Hepatocyte (in vitro differentiated cells): ENCODE data around the gene GPC4. TPM values are rescaled to one million over a fixed set of nuclear protein-coding genes. Genes with fewer than 3 reads are reported as not detected.

Experiments
- DNase-seq: peaks from one replicate; pipeline ENCODE4 v3.0.0-alpha.2; 2016; ENCODE audit warnings: low spot score
- H2AFZ ChIP-seq: fragments of 200-600 bp; sonication (generic); 2 replicates; pipeline ENCODE4 v1.6.0; 2016; ENCODE audit warnings: antibody characterized with exemption, mild to moderate bottlenecking
- H3K27ac ChIP-seq: fragments of 200-600 bp; sonication (generic); 2 replicates; pipeline ENCODE4 v1.5.1; 2016; ENCODE audit warnings: mild to moderate bottlenecking
- H3K27me3 ChIP-seq: fragments of 200-600 bp; sonication (generic); 2 replicates; pipeline ENCODE4 v1.6.1; 2016
- H3K36me3 ChIP-seq: fragments of 200-600 bp; sonication (generic); replicated peaks from 2 replicates; pipeline ENCODE4 v1.5.1; 2016; ENCODE audit warnings: low read depth; ENCODE audit not compliant: insufficient read depth
- H3K4me1 ChIP-seq: fragments of 200-600 bp; sonication (generic); 2 replicates; pipeline ENCODE4 v1.5.1; 2016; ENCODE audit warnings: mild to moderate bottlenecking, moderate library complexity; ENCODE audit not compliant: insufficient read depth
- H3K4me2 ChIP-seq: fragments of 200-600 bp; sonication (generic); 2 replicates; pipeline ENCODE4 v1.6.0; 2016
- H3K4me3 ChIP-seq: fragments of 200-600 bp; sonication (generic); 2 replicates; pipeline ENCODE4 v1.5.1; 2016; ENCODE audit warnings: mild to moderate bottlenecking
- H3K79me2 ChIP-seq: fragments of 200-600 bp; sonication (generic); 2 replicates; pipeline ENCODE4 v1.6.0; 2017; ENCODE audit warnings: mild to moderate bottlenecking
- H3K9me2 ChIP-seq: fragments of 200-600 bp; sonication (generic); replicated peaks from 2 replicates; pipeline ENCODE4 v1.6.0; 2017; ENCODE audit warnings: mild to moderate bottlenecking; ENCODE audit not compliant: insufficient read depth
- H3K9me3 ChIP-seq: fragments of 200-600 bp; sonication (generic); 2 replicates; pipeline ENCODE4 v1.5.1; 2016; ENCODE audit warnings: low read depth, mild to moderate bottlenecking
- H4K20me1 ChIP-seq: fragments of 200-600 bp; sonication (generic); 2 replicates; pipeline ENCODE4 v1.6.0; 2016; ENCODE audit warnings: mild to moderate bottlenecking; ENCODE audit not compliant: insufficient read depth, poor library complexity, severe bottlenecking
- EZH2 ChIP-seq: fragments of 200-600 bp; sonication (generic); IDR thresholded peaks from 2 replicates; pipeline ENCODE4 v1.6.1; 2016; ENCODE audit warnings: antibody characterized with exemption, mild to moderate bottlenecking, borderline replicate concordance
- EZH2phosphoT487 ChIP-seq: fragments of 200-600 bp; sonication (generic); IDR thresholded peaks from one replicate; pipeline ENCODE4 v1.6.1; 2018; ENCODE audit warnings: antibody characterized with exemption, mild to moderate bottlenecking, low read depth, moderate library complexity; ENCODE audit not compliant: unreplicated experiment, severe bottlenecking
- WGBS: methylation state at CpG from one replicate; pipeline ENCODE4 v1.1.6; 2016; ENCODE audit warnings: low lambda C conversion rate; ENCODE audit errors: missing lambda C conversion rate; 5-methylcytosine and 5-hydroxymethylcytosine counted together
- polyA plus RNA-seq: library from polyadenylated mRNA; unstranded; fragments of >200 nt; fragmentation: Nextera tagmentation; extraction: Ambion mirVana; gene quantifications from 2 replicates; pipeline ENCODE4 v1.2.1, GENCODE V29; 2016
- total RNA-seq: library from RNA; depleted of rRNA; stranded (reverse); fragments of >200 nt; gene quantifications from 2 replicates; pipeline ENCODE4 v1.2.3, GENCODE V29; 2014
- TF ChIP-seq, protein P1 (sequence below): fragments of 200-600 bp; sonication (generic); IDR thresholded peaks from 2 replicates; pipeline ENCODE4 v1.5.1; 2016; ENCODE audit warnings: antibody characterized with exemption, mild to moderate bottlenecking; ENCODE audit not compliant: poor library complexity

GPC4 gene
- total and polyA plus RNA-seq, 2 experiments from 2014 or later, result 11.8 to 16.0 TPM

DNA sequence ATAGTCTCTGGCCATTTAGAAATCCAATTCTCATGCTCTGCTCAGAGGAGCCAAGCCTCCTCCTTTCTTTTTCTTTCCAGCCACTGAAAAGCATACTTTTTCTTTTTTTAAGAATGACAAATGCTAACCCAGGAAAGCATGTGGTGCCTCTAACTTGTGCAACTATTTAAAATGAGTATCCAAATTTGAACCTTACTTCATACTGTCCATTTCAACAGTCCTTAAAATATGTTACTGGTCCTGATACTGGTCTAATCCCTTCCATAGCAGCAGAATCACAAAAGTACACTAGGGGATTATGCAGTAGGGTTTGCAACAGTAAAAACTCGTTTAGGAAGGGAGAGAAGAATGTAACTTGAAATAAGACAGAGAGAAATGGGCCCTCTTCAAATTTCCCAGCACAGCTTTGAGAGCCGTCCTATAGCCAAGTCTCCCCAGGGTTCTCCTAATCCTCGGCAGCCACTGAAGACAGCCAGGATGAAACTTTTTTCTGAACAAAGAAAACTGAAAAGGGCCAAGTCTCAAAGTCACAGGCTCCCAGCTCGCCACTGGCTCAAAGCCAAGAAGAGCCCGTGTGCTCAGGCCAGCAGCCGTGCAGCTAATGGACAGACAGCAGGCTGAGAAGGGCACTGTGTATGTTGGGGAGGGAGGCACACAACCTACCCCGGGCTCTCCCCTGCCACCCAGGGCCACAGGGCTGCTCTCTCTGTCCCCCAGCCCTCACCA, 39.5 kb downstream of the GPC4 start:
- H3K79me2 ChIP-seq, result no peaks in the 10 kb centered on the region
- H4K20me1 ChIP-seq, result no peaks in the 10 kb centered on the region
- no peaks in the 10 kb centered on the region for H3K27me3 ChIP-seq
- DNase-seq, result peak; percentile 16
- no peaks in the 10 kb centered on the region for H3K9me3 ChIP-seq
- no peak overlapping the region for H3K4me2 ChIP-seq
- H3K4me1 ChIP-seq, result peaks cover 4% of the 10 kb centered on the region
- H3K36me3 ChIP-seq, result no peaks in the 10 kb centered on the region
- H3K27ac ChIP-seq, result peak overlapping the region; percentile 22
- H3K9me2 ChIP-seq, result no peaks in the 10 kb centered on the region
- no peak overlapping the region for H3K4me3 ChIP-seq
- TF ChIP-seq, protein P1, sequence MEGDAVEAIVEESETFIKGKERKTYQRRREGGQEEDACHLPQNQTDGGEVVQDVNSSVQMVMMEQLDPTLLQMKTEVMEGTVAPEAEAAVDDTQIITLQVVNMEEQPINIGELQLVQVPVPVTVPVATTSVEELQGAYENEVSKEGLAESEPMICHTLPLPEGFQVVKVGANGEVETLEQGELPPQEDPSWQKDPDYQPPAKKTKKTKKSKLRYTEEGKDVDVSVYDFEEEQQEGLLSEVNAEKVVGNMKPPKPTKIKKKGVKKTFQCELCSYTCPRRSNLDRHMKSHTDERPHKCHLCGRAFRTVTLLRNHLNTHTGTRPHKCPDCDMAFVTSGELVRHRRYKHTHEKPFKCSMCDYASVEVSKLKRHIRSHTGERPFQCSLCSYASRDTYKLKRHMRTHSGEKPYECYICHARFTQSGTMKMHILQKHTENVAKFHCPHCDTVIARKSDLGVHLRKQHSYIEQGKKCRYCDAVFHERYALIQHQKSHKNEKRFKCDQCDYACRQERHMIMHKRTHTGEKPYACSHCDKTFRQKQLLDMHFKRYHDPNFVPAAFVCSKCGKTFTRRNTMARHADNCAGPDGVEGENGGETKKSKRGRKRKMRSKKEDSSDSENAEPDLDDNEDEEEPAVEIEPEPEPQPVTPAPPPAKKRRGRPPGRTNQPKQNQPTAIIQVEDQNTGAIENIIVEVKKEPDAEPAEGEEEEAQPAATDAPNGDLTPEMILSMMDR, result no peak
- no peak for TF ChIP-seq EZH2
- TF ChIP-seq EZH2phosphoT487, result no peak
- 44% methylated on average over 7 of the region's 7 CpGs for WGBS
- H2AFZ ChIP-seq, result no peak overlapping the region

DNA sequence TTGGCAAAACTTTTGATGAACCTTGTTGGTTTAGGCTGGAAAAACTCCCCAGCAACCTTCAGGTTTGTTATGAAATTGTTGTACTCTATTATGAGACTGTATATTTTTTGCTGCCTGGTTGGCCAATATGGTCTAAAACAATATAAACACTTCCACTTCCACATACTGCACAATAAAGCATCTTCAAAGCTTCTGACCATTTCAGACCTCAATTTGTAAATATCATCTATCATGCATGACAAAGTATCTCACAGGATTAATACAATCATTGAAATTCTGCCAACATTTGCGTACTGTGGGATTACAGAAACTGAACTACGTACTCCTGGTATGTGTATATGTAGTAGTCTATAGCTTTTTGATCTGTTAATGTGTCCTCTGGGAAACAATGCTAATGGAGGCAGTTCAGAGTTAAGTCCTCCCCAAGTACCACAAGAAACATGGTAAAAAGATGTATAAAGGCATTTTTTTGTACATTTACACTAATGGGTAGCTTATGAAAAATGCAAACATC, 40.4 kb downstream of the GPC4 start:
- Histone ChIP-seq H2AFZ (no peak overlapping the region), H3K79me2 (no peaks in the 10 kb centered on the region), H3K36me3 (no peaks in the 10 kb centered on the region), H3K4me3 (no peak overlapping the region), H3K27ac (no peak overlapping the region), H4K20me1 (no peaks in the 10 kb centered on the region), H3K4me1 (peaks cover 4% of the 10 kb centered on the region), H3K27me3 (no peaks in the 10 kb centered on the region), H3K9me2 (no peaks in the 10 kb centered on the region), H3K9me3 (no peaks in the 10 kb centered on the region), H3K4me2 (no peak overlapping the region)
- DNase-seq, result no peak
- 55% methylated on average over 2 of the region's 2 CpGs for WGBS
- TF ChIP-seq, protein P1, result no peak
- TF ChIP-seq EZH2, result no peak
- TF ChIP-seq EZH2phosphoT487, result no peak

DNA sequence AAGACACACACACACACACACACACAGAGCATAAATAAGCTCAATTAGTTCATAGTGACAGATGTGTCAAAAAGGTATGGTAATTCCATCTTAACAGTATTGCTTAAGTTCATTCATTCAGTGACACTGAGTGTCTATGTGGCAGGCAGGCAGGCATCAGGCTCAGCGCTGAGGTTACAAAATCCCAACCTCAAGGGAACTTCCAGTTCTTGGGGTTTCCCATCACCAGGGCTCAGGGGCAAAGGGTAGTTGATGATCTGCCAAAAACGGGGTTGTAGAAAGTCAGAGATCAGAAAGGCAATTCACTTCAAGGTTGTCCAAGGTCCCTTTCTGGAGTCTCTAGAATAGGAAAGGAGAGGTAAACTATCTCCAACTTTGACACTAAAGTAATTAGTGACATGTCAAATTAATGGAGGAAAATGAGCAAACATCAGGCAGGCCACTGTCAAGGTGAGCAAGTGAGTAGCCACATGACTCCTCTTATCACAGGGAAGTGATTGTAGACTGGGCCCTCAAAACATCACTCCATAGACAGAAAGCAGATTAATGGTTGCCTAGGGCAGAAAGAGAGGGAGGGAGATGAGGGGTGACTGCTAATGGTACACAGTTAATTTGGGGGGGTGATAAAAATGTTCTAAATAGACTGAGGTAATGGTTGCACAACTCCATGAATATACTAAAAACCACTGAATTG, 41.8 kb downstream of the GPC4 start:
- Histone ChIP-seq H3K4me1 (peaks cover 4% of the 10 kb centered on the region), H3K9me2 (no peaks in the 10 kb centered on the region), H3K36me3 (no peaks in the 10 kb centered on the region), H3K79me2 (no peaks in the 10 kb centered on the region), H3K9me3 (no peaks in the 10 kb centered on the region), H4K20me1 (no peaks in the 10 kb centered on the region), H3K4me2 (no peak overlapping the region), H3K27me3 (no peaks in the 10 kb centered on the region), H3K27ac (no peak overlapping the region), H3K4me3 (no peak overlapping the region), H2AFZ (no peak overlapping the region)
- peak; percentile 19 for DNase-seq
- WGBS, result 46% methylated on average over 2 of the region's 2 CpGs
- TF ChIP-seq EZH2phosphoT487 (no peak), EZH2 (no peak)
- TF ChIP-seq, protein P1, result no peak
